HepG2 (cell line): ENCODE data around the gene LRRC25. TPM values are rescaled to one million over a fixed set of nuclear protein-coding genes. Genes with fewer than 3 reads are reported as not detected.

Source experiments
- CREM ChIP-seq, 2 experiments: sonication (generic) in 1 of 2; formaldehyde crosslinking in 1 of 2; IDR thresholded peaks; 2 replicates each; pipeline versions ENCODE4 v1.4.0 to v1.6.1; 2016 to 2020; ENCODE audit warnings: antibody characterized with exemption in 1 of 2, mild to moderate bottlenecking in 1 of 2, missing genetic modification reagents in 1 of 2
- DMAP1 ChIP-seq: IDR thresholded peaks from 2 replicates; pipeline ENCODE4 v1.6.1; 2016
- HDAC6 ChIP-seq: fragments of 200-600 bp; sonication (generic); IDR thresholded peaks from 2 replicates; pipeline ENCODE4 v1.7.0; 2017; ENCODE audit warnings: mild to moderate bottlenecking, antibody characterized with exemption, low read length, low read depth
- HIVEP1 ChIP-seq: sonication (generic); formaldehyde crosslinking; IDR thresholded peaks from 2 replicates; pipeline ENCODE4 v1.4.0; 2020; ENCODE audit warnings: mild to moderate bottlenecking, missing genetic modification reagents
- JDP2 ChIP-seq: sonication (generic); formaldehyde crosslinking; IDR thresholded peaks from 2 replicates; pipeline ENCODE4 v1.8.1; 2022; ENCODE audit warnings: missing genetic modification reagents, borderline replicate concordance
- KLF12 ChIP-seq: sonication (generic); formaldehyde crosslinking; IDR thresholded peaks from 2 replicates; pipeline ENCODE4 v1.4.0; 2020; ENCODE audit warnings: missing genetic modification reagents, borderline replicate concordance
- MAFF ChIP-seq: IDR thresholded peaks from 2 replicates; pipeline ENCODE4 v1.6.1; 2011; ENCODE audit warnings: low read depth, low read length, improper control_type of control experiment
- NCOA1 ChIP-seq: sonication (generic); formaldehyde crosslinking; IDR thresholded peaks from 2 replicates; pipeline ENCODE4 v1.9.0; 2021; ENCODE audit warnings: missing genetic modification reagents
- NRL ChIP-seq: sonication (generic); formaldehyde crosslinking; IDR thresholded peaks from 2 replicates; pipeline ENCODE4 v1.5.0; 2020; ENCODE audit warnings: missing genetic modification reagents, mild to moderate bottlenecking, moderate library complexity, borderline replicate concordance
- RNF2 ChIP-seq: fragments of 450-650 bp; conservative IDR thresholded peaks from 2 replicates; pipeline ENCODE4 v1.6.1; 2016; ENCODE audit warnings: low read depth
- SETDB1 ChIP-seq: sonication (generic); formaldehyde crosslinking; IDR thresholded peaks from 2 replicates; pipeline ENCODE4 v1.5.1; 2020; ENCODE audit warnings: missing genetic modification reagents, mild to moderate bottlenecking, borderline replicate concordance
- SIX1 ChIP-seq: sonication (generic); formaldehyde crosslinking; IDR thresholded peaks from 2 replicates; pipeline ENCODE4 v1.4.0; 2020; ENCODE audit warnings: missing genetic modification reagents, borderline replicate concordance
- SIX4 ChIP-seq: sonication (generic); formaldehyde crosslinking; IDR thresholded peaks from 2 replicates; pipeline ENCODE4 v1.4.0; 2020; ENCODE audit warnings: missing genetic modification reagents
- SKI ChIP-seq: fragments of 450-650 bp; IDR thresholded peaks from one replicate; pipeline ENCODE4 v1.6.1; 2018; ENCODE audit warnings: mild to moderate bottlenecking; ENCODE audit not compliant: partially characterized antibody
- YEATS4 ChIP-seq: sonication (generic); formaldehyde crosslinking; IDR thresholded peaks from 2 replicates; pipeline ENCODE4 v1.4.0; 2020; ENCODE audit warnings: missing genetic modification reagents, borderline replicate concordance
- ZBTB1 ChIP-seq: sonication (generic); formaldehyde crosslinking; IDR thresholded peaks from 2 replicates; pipeline ENCODE4 v1.4.0; 2020; ENCODE audit warnings: missing genetic modification reagents, borderline replicate concordance
- ZC3H13 ChIP-seq: sonication (generic); formaldehyde crosslinking; IDR thresholded peaks from 2 replicates; pipeline ENCODE4 v1.8.1; 2023; ENCODE audit warnings: mild to moderate bottlenecking, missing genetic modification reagents, moderate library complexity
- ZNF280B ChIP-seq: sonication (generic); formaldehyde crosslinking; IDR thresholded peaks from 2 replicates; pipeline ENCODE4 v1.5.0; 2020; ENCODE audit warnings: missing genetic modification reagents, mild to moderate bottlenecking, borderline replicate concordance
- ZNF570 ChIP-seq: sonication (generic); formaldehyde crosslinking; IDR thresholded peaks from 2 replicates; pipeline ENCODE4 v1.4.0; 2020; ENCODE audit warnings: mild to moderate bottlenecking, missing genetic modification reagents, borderline replicate concordance
- ZNF740 ChIP-seq: sonication (generic); formaldehyde crosslinking; IDR thresholded peaks from 2 replicates; pipeline ENCODE4 v1.4.0; 2020; ENCODE audit warnings: missing genetic modification reagents
- ZNF773 ChIP-seq: sonication (generic); formaldehyde crosslinking; IDR thresholded peaks from 2 replicates; pipeline ENCODE4 v1.4.0; 2020; ENCODE audit warnings: missing genetic modification reagents, borderline replicate concordance
- polyA plus RNA-seq, 8 experiments: library from polyadenylated mRNA; depleted of rRNA in 3 of 8; stranded (reverse) in 7 of 8; unstranded in 1 of 8; fragments of >200 nt; fragmentation: Illumina TruSeq in 4 of 8; extraction: Trizol in 4 of 8; gene quantifications; 2 replicates each; pipeline versions ENCODE4 v1.2.1 to v1.2.3, GENCODE V29; 2011 to 2016; ENCODE audit warnings: low read depth in 4 of 8, missing spikeins in 1 of 8, mixed read lengths in 1 of 8; ENCODE audit not compliant: insufficient read depth in 1 of 8
- total RNA-seq, 5 experiments: library from RNA; depleted of rRNA; stranded (reverse); fragments of >200 nt; fragmentation: Illumina TruSeq; extraction: Trizol; gene quantifications; 2 replicates each; pipeline ENCODE4 v1.2.3, GENCODE V29; 2016; ENCODE audit warnings: low read depth in 1 of 5
- TF ChIP-seq, protein P1 (sequence below): sonication (generic); formaldehyde crosslinking; IDR thresholded peaks from 2 replicates; pipeline ENCODE4 v1.8.1; 2023; ENCODE audit warnings: mild to moderate bottlenecking, inconsistent platforms, moderate library complexity, missing genetic modification reagents, borderline replicate concordance
- TF ChIP-seq, protein P2 (sequence below): sonication (generic); formaldehyde crosslinking; IDR thresholded peaks from 2 replicates; pipeline ENCODE4 v1.4.0; 2020; ENCODE audit warnings: missing genetic modification reagents; ENCODE audit errors: not compliant biosample characterization
- TF ChIP-seq, protein P3 (sequence below): sonication (generic); formaldehyde crosslinking; IDR thresholded peaks from 2 replicates; pipeline ENCODE4 v1.4.0; 2020; ENCODE audit warnings: missing genetic modification reagents, borderline replicate concordance

The LRRC25 gene
- total and polyA plus RNA-seq, 2 of the 13 experiments (the other 11 are each of a cell fraction or from before 2014, with no cell fraction given) = 0.13 to 0.53 TPM

DNA sequence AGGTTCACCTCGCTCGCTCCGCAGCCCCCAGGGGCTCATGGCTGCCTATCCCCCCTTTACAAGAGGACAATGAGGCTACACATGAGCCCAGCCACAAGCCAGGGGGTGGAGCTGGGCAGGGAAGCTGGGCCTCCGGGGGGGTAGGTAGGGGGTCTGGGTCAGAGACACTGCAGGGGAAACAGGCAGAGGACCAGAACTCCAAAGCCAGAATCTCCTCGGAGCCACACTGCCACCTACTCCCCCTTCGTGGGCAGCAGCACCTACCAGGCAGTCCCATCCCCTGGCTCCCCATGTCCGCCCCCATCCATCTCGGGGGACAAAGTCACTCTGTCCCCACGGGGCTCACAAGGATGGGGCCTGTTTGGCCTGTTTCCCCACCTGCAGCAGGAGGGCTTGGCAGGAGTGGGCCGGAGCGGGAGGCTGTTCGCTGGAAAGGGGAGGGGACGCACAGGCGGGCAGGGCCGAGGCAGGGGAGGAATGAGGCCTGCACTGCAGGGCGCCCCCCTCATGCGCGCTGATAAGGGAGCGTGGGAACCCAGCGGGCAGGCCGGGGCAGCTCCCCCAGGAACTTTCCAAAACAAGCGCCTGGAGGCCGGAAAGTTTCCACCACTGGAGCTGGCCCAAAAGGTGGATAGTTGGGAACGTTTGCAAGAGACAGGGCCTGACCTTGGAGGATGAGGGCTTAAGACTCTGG is 41.1 kb upstream of the LRRC25 start (continued):
- no peak for TF ChIP-seq ZNF773 (CRISPR knock-in tag)
- no peak for TF ChIP-seq JDP2 (CRISPR knock-in tag)
- no peak for TF ChIP-seq RNF2
- TF ChIP-seq SKI = no peak
- TF ChIP-seq SIX4 = no peak
- TF ChIP-seq NCOA1 (CRISPR knock-in tag) = no peak
- no peak for TF ChIP-seq YEATS4 (CRISPR knock-in tag)
- TF ChIP-seq HDAC6 = no peak
- TF ChIP-seq, protein P1, sequence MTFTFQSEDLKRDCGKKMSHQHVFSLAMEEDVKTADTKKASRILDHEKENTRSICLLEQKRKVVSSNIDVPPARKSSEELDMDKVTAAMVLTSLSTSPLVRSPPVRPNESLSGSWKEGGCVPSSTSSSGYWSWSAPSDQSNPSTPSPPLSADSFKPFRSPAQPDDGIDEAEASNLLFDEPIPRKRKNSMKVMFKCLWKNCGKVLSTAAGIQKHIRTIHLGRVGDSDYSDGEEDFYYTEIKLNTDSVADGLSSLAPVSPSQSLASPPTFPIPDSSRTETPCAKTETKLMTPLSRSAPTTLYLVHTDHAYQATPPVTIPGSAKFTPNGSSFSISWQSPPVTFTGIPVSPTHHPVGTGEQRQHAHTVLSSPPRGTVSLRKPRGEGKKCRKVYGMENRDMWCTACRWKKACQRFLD (CRISPR knock-in tag) = no peak
- TF ChIP-seq ZNF280B = no peak
- TF ChIP-seq ZNF570 (CRISPR knock-in tag) = no peak
- TF ChIP-seq CREM (IDR thresholded peaks at IDR 0.05) = no peak
- TF ChIP-seq CREM (CRISPR knock-in tag; IDR thresholded peaks at IDR 0.05) = no peak
- TF ChIP-seq SETDB1 (CRISPR knock-in tag) = no peak
- no peak; the same call in 1 of the 2 replicates for TF ChIP-seq KLF12 (CRISPR knock-in tag)
- TF ChIP-seq MAFF = no peak
- TF ChIP-seq HIVEP1 (CRISPR knock-in tag) = peak; percentile 57
- no peak for TF ChIP-seq SIX1 (CRISPR knock-in tag)
- TF ChIP-seq DMAP1 (CRISPR knock-in tag) = no peak; the same call in 1 of the 2 replicates
- TF ChIP-seq, protein P2, sequence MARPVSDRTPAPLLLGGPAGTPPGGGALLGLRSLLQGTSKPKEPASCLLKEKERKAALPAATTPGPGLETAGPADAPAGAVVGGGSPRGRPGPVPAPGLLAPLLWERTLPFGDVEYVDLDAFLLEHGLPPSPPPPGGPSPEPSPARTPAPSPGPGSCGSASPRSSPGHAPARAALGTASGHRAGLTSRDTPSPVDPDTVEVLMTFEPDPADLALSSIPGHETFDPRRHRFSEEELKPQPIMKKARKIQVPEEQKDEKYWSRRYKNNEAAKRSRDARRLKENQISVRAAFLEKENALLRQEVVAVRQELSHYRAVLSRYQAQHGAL (CRISPR knock-in tag) = no peak
- no peak for TF ChIP-seq ZBTB1
- TF ChIP-seq NRL (CRISPR knock-in tag) = peak; percentile 4; the same call in 1 of the 2 replicates
- no peak for TF ChIP-seq ZNF740
- TF ChIP-seq, protein P3, sequence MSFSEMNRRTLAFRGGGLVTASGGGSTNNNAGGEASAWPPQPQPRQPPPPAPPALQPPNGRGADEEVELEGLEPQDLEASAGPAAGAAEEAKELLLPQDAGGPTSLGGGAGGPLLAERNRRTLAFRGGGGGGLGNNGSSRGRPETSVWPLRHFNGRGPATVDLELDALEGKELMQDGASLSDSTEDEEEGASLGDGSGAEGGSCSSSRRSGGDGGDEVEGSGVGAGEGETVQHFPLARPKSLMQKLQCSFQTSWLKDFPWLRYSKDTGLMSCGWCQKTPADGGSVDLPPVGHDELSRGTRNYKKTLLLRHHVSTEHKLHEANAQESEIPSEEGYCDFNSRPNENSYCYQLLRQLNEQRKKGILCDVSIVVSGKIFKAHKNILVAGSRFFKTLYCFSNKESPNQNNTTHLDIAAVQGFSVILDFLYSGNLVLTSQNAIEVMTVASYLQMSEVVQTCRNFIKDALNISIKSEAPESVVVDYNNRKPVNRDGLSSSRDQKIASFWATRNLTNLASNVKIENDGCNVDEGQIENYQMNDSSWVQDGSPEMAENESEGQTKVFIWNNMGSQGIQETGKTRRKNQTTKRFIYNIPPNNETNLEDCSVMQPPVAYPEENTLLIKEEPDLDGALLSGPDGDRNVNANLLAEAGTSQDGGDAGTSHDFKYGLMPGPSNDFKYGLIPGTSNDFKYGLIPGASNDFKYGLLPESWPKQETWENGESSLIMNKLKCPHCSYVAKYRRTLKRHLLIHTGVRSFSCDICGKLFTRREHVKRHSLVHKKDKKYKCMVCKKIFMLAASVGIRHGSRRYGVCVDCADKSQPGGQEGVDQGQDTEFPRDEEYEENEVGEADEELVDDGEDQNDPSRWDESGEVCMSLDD = no peak
- peak; percentile 72; the same call in 1 of the 2 replicates for TF ChIP-seq ZC3H13
